ENCODE measurements around the gene CHRM5.

The CHRM5 gene

DNA sequence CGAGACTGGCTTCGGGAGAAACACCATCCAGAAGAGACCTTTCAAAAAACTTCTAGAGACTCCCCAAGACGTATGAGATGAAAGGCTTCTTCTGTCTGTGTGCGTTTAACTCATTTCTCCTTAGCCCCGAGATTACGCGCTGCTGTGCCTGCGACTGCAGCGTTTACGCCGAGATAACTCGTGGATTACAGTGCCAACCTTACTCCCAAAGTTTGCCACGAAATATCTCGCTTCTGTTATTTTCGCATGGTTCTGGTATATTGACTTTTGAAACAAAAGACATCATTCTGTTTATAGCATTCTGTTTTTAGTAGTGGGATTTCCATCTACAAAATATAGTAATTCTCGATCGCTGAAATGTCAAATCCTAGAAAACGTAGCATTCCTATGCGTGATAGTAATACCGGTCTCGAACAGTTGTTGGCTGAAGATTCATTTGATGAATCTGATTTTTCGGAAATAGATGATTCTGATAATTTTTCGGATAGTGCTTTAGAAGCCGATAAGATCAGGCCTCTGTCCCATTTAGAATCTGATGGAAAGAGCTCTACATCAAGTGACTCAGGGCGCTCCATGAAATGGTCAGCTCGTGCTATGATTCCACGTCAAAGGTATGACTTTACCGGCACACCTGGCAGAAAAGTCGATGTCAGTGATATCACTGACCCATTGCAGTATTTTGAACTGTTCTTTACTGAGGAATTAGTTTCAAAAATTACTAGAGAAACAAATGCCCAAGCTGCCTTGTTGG, 134.1 kb downstream of the CHRM5 start:
- DNase-seq: no peak

DNA sequence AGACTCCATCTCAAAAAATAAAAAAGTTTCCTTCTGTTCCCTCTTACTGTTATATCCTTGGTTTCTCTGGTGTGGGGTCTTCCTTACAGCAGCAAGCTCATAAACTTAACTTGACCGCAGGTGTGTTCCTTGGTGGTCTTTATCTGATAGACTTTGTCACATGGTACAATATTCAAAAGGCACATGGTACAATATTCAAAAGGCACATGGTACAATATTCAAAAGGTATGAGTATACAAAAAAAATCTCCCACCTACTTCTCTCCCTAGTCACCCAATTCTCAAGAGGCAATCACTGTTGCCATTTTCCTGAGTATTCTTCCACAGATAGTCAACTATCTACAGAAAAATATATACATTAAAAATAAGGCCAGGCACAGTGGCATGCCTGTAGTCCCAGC, 138.1 kb downstream of the CHRM5 start:
- DNase-seq: no peak

DNA sequence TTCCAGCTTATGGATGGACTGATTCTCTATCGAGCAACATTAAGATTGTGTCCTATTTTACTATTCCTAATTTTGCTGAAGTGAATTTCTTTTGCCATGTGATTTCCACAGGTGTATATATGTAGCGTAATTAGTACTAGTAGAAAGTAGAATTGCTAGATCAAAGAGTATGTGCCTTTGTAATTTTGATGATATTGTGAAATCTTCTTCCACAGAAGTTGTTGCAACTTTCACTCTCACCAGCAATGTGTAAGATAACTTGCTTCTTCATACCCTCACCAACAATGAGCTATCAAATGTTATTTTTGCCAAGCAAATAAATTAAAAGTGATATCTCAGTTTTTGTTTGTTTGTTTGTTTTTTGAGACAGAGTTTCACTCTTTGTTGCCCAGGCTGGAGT, 139.0 kb downstream of the CHRM5 start:
- no peak for DNase-seq

DNA sequence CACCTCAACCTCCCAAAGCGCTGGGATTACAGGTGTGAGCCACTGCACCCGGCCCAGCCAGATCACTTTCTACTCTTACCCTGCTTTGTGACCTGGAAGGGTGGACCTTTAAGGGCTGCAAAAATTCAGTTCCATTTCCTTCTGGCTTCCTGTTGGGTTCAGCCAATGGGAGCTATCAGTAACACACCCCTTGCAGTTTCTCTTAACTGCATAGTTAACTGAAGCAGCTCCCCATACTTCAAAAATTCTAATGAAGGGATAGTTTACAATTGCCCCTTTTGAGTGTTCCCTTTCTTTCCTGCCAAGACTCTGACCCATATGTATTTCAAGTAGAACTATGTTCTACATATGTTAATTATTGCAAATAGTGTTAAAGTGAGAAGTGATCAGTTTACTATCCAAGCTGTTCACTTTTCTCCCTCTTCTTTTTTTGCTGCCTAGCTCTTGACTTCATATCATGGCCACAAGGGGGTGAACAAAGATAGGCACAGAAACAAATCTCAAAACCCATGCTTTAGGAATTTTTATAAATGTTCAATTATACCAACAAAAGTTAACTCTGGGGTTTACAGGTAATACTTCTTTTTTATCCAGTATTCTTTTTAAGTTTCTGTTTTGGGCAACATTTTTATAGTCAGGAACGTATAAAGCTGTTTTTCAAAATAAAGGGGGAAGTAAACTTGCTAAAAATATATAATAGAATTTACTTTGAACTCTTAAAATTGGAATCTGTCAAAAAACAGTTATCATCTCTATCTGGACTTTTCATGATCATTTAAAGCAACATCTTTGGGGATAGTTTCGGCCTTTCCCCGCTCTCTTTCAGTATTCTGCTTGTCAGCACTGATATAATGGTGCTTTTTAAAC, 141.7 kb downstream of the CHRM5 start:
- DNase-seq: no peak

DNA sequence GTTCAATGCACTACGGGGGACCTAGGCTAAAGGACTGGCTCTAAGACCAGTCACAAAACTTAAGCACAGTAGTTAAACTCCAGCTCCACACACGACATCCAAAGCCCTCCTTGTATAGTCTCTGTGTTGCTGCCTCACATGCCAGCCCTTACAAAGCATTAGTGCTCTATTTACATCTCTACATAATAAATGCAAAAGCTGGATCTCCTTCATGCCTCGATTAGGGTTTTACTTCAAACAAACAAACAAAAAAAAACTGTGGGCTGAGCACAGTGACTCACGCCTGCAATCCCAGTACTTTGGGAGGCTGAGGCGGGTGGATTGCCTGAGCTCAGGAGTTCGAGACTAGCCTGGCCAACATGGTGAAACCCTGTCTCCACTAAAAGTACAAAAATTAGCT, 143.2 kb downstream of the CHRM5 start:
- DNase-seq: no peak

DNA sequence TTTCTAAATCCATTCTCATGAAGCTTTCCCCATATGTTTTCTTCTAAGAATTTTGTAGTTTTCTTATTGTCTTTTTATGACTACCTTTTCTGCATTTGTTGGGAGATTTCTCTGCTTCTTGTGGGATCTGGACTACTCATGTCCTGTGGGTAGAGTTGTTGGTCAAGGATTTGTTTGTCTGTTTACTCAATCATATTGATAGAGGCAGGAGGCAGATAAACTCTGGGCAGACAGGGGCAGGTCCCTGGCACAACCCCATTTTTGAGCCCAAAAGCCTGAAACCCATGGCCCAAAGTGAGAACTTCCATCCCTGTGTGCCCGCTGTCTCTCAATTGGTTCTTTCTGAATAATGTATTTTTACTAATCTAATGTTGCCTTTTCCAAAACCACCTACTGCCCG, 145.9 kb downstream of the CHRM5 start:
- no peak for DNase-seq

DNA sequence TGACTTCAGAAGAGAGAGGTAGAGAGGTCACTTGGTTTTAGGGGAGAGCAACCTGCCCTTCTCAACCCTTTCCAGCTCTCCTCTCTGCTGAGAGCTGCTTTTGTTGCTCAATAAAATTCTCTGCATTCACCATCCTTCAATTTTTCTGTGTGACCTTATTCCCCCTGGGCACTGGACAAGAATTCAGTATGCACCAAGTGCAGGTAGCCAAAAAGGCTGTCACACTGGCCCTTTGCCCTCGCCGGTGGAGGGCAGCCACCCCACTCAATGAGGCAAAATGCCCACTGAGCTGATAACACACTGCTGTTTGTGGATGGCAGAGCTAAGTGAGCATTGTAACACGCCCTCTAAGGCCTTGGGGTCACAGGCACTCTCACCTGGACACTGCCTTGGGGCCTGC, 146.4 kb downstream of the CHRM5 start:
- no peak for DNase-seq

DNA sequence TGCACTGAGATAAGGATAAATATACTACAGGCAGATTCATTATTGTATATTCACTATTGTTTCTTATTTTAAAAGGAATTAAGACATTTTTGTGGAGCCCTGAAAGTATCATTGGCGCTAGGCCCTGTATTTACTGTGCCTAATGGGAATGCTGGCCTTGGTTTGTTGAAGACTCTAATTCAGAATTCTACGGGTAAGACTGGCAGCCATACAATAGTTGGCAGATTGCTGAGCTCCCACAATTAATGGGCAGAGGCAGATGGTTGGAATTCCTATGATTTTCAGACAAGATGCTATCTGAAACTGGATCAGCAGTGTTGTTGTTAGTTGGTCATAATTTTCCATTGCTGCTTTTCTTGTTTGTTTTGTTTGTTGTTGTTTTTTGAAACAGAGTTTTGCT, 148.3 kb downstream of the CHRM5 start:
- no peak for DNase-seq

Measured in activated CD4-positive, alpha-beta T cell treated with anti-CD3 and anti-CD28 coated beads for 4 hours (primary cell).